Renal cortical epithelial cell (primary cell): ENCODE data around the gene TMPRSS9. TPM values are rescaled to one million over a fixed set of nuclear protein-coding genes. Genes with fewer than 3 reads are reported as not detected.
"Not testable (repeated sequence)": the region's sequence is repeated elsewhere in the genome, so short reads cannot be mapped to it uniquely, and the experiment has no call there.

Experiments used
- DNase-seq: peaks from one replicate; pipeline ENCODE4 v3.0.0-alpha.2; 2011; ENCODE audit warnings: low read depth
- total RNA-seq: library from RNA; depleted of rRNA; stranded (reverse); fragments of >200 nt; gene quantifications from 2 replicates; pipeline ENCODE4 v1.2.3, GENCODE V29; 2014

Gene TMPRSS9
- total RNA-seq, 1 donor from 2014 or later = 0.05 TPM

DNA sequence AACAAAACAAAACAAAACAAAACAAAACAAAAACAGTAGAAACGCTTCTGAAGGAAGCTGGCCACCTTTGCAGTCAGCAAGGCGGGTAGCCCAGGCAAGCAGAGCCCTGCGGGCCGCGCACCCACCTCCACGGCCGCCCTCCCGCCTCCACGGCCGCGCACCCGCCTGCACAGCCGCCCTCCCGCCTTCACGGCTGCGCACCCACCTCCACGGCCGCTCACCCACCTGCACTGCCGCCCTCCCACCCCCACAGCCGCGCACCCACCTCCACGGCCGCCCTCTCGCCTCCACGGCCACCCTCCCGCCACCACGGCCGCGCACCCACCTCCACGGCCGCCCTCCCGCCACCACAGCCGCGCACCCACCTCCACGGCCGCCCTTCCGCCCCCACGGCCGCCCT lies 76.3 kb downstream of the TMPRSS9 start:
- DNase-seq = no peak

DNA sequence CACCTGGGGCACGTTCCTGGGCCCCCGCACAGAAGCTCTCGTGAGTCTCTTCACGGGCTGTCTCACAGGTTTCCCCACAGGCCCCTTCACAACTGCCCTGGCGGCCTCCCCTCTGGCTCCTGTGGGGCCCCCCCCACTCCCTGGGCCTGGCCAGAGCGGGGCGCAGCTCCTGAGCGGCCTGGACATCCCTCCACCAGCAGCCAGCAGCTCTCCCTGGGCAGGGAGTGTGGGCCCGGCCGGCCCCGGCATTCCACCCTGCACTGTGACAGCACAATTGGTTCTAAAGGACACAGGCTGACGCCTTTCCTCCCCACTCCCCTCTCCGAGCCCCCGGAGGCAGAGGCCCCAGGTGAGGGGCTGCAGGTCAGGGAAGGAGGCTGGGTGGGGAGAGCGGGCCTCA lies 76.9 kb downstream of the TMPRSS9 start:
- no peak for DNase-seq

DNA sequence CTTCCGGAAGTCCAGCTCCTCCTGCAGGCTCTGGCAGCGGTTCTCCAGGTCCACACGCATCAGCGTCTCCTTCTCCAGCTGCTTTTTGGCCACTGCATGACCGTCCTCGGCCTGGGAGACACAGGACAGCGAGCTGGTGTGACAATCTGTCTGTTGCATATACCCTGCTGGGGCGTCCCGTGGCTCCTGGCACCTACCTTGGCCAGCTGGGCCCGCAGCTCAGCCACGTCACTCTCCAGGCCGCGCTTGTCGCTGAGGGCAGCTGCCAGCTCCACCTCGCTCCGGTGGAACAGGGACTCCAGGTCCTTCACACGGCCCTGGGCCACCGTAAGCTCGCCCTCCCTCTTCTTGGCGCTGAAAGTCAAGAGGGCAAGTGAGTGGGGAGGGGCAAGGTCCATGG lies 78.1 kb downstream of the TMPRSS9 start:
- DNase-seq = no peak

DNA sequence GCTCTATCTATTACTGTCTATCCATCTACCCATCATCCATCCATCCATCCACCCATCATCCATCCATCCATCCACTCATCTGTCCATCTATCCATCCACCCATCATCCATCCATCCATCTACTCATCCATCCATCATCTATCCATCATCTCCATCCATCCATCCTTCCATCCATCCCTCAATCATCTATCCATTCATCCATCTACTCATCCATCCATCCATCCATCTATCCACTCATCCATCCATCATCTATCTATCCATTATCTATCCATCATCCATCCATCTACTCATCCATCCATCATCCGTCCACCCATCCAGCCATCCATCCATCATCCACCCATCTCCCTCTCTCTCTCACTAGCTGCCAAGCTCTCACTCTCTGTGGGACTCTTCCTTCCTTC lies 80.5 kb downstream of the TMPRSS9 start:
- DNase-seq = no peak

DNA sequence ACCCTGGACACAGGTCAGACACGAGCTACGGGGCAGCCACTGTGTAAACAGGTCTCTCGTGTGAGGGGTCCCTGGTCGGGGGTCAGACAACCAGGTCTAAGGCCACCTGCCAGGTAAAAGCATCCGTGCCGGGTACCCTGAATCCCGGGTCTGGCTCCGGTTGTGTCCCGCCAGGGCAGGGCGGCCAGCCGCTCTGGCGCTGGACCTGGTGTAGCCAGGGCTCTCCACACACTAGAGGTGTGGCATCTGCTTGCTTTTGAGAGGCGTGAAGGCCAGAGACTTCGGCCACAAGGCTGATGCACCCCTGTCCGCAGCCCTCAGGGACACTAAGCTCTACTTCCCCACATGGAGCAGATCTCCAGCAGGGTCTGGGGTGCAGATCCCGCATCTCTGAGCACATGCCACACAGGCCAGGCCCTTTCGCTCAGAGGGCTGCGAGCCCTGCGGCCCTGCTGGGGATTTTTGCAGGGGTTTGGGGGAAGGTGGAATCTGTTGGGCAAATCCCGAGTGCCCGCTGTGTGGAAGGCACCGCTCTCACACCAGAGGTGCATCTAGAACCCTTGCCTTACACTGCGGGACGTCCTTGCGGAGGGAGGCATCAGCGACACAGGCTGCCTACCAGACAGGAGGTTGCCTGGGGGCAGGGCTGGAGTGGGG lies 81.2 kb downstream of the TMPRSS9 start:
- DNase-seq = no peak

DNA sequence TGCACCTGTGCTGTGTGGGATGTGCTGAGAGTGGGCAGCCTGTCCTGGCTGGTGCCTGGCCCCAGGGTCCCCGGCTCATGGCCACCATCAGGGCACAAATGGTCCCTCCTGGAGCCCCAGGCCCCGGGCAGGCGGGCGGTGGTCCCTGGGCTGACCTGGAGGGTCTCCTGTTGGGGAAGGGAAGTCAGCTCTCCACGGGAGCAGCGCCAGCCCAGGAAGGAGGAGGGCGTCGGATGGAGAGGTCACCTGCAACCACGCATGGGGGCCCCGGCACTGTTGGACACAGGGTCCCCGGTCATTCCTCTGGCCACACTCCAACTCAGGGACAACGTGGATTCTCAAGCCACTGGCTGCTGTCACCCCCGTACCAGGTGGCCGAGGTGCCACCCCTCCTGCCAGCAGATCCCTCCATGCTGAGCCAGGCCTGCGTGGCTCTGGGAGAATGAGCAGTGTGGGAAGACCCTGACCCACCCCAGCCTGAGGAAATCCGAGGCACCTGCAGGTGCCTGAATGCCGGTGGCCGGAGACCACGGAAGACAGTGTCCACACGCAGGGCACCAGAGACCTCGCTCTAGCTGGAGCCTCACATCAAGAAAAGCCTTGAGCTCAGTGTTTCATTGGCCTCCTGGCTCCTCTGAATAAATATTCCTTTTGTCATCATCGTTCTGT lies 83.2 kb downstream of the TMPRSS9 start:
- no peak for DNase-seq

DNA sequence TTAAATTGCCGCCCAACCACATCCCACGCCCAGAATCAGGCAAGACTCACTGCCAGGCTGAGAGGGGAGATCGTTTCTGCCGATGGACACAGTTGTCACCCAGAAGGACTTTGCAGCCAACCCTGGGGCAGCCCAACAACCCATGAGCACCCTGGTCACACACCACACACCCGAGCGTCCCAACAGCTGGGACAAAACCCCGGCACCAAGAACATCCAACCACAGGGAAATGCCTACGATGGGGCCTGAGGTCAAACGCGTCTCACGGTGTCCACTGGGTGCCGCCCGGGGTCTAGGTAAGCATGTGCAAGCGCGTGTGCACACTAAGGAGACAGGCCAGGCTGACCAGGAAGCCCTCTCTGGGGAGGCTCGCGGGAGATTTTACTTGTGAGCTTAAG lies 83.7 kb downstream of the TMPRSS9 start:
- no peak for DNase-seq

DNA sequence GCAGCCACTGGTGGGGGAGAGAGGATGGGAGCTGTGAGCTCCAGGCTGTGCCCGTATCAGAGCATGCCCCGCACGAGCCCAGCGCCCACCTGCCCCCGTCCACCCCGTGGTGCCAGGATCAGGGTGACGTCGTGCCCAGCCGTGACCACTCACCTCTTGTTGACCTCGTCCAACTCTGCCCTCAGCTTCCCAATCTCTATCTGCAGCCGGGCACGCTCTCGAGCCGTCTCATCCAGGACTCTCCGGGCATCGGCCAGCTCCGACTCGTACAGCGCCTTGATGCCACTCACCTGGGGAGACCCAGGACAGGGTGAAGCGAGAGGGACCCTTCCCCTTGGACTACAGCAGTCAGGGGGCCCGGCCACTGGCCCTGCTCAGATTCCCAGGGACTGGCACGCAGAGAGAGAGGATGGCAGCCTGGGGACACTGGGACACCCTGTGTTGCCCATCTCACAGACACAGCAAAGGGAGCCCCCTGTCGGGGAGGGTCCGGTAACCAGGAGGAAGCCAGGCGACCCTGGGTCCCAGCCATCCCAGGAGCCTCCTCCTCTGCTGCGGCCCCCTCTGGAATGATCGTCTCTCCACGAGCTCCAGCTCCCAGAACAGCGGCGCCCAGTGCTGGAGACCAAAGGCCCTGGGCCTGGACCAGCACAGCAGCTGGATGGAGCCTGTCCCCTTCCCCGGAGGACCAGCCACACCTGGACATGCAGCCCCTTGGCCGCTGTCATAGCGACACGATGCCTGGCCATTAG lies 84.4 kb downstream of the TMPRSS9 start:
- DNase-seq = no peak

DNA sequence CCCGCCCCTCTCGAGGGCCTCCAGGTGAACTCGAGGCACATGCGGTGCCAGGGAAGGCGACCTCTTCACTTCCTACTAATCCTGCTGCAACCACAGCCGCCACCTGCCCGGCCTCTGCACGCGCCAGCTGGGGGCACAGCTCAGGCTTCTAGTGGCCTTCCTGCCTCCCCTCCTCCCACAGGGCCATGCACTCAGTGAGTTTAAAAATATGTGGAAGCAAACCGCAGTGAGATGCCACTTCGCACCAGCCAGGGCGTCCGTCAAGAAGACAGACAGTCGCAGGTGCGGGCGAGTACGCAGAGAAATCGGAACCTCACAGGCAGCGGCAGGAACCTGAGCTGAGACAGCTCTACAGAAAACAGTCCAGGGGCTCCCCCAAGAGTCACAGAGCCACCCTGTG lies 86.3 kb downstream of the TMPRSS9 start:
- DNase-seq = no peak

DNA sequence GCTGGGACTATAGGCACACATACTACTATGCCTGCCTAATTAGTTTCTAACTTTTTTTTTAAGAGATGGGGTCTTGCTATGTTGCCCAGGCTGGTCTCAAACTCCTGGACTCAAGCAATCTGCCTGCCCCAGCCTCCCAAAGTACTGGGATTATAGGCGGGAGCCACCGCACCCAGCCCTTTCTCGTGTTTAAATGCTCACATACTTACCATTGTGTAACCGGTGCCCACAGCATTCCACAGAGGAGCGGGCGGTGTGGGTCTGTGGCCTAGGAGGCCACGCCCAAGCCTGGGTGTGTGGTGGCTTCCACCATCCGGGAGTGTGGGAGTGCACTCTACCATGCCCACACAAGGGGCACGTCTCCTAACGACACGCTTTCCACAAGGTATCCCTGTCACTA lies 89.0 kb downstream of the TMPRSS9 start:
- no peak for DNase-seq

DNA sequence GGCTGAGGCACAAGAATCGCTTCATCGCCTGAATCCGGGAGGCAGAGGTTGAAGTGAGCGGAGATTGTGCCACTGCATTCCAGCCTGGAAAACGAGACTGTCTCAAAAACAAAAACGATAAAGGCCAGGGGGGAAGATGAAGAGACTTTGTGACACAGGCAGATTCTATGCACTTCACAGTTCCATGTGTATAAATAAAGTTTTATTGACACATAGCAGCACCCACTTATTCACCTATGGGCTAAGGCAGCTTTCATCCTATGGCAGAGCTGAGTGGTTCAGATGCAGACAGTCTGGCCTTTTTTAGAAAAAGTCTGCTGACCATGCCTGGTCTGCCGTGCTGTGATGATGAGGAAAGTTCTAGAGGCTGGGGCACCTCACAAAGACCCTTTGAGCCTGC lies 91.1 kb downstream of the TMPRSS9 start:
- no peak for DNase-seq

DNA sequence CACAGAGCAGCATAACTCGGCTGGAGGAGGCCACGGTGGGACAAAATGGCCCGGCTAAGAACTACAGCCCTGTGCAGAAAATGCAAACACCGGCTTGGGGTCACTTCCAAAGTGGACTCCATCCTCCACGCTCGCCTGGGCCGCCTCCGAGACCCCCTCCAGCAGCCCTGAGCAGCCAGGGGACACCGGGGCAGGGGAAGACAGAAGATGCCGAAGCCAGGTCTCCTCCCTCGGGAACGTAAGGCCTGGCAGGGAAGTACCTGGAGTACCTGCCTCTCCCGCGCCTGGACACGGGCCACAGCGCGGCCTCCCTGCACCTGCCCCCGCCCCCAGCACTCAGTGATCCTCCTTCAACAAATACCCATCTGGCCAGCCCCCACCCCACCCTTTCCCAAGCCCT lies 91.7 kb downstream of the TMPRSS9 start:
- no peak for DNase-seq

DNA sequence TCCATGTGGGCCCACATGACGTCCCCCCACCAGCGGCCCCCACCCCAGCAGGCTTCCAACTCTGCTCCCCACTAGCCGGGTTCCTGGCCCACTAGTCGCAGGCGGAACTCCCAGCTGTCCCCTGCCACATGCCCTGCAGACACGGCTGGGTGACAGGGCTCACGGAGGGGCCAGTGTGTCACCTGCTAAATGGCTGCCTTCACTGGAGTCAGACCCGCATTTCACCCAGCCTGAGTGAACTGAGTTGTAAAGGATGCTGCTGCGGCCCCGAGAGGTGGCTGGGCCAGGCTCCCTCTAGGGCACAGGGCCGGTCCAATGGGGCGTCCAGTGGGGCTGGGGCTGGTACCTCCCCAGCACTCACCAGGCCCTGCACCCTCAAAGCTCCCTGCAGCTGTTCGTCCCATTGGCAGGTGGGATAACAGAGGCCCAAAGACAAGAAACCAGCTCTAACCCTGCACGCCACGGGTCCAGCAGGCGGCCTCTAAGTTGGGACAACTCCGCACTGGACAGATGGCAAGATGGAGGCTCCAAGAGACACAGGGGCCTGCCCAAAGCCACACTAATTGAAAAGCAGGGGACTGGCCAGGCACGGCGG lies 93.5 kb downstream of the TMPRSS9 start:
- no peak for DNase-seq

DNA sequence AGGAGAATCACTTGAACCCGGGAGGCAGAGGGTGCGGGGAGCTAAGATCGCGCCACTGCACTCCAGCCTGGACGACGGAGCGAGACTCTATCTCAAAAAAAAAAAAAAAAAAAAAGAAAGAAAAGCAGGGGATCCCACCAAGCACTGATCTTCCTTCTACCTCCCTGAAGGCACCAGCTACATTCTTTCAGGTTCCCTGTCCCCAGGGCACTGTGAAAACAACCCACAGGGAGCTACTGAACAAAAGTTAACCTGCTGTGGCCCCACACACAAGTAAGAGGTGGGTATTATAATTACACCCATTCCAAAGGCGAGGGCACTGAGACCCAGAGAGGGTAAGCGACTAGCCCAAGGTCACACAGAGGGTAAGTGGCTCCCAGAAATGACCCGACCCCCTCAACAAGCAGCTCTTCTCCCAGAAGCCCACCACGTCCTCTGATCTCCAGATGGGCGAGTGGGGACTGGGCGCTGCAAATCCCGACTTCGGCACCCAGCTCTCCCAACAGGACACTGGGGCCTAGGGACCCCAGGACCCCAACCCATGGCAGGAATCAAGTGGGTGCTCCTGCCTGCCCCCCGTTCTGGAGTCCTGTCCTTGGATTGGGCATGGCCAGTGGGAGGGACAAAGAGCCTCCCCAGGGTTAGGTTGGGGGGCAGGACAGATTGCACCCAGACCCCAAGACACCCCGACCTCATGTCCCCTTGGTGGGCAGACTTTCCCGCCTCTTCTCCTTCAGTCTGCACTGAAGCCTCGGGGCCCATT lies 94.3 kb downstream of the TMPRSS9 start:
- no peak for DNase-seq

DNA sequence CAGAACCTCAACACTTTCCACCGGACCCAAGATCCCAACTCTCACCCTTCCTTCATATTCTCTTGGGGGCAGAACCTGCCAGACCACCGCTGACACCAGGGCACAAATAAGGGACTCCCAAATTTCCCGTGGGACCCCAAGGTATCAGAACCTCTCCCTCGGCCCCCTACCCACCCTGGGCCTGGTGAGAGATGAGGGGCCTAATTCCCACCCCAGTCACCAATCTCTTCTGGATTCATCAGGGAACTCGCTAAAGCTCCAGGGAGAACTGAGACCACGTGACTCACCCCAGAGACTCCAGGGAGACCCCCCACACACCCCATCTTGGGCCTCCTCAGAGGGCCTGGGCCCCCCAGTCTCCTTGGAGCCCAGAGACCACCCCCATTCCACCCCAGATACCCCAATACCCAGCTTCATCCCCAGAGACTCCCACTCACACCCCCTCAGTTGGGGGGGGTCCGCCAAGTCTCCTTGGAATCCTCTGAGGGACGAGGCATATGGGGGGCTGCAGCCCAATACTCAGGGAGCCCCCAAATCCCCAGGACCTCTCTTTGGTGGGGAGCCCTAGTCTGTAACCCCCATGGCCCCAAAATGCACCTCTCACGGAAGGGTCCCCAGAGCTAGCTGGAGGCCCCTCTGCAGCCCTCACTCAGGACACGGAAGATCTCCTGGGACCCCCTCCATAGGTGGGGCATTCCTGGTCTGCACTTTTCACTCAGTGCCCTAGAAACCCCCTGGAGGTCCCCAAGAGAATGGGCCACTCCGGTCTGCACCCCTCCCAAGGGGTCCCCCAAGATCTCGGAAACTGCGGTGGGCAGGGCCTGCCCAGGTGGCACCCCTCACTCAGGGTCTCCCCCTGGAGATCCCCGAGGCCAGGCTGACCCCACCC lies 95.1 kb downstream of the TMPRSS9 start:
- DNase-seq = no peak

DNA sequence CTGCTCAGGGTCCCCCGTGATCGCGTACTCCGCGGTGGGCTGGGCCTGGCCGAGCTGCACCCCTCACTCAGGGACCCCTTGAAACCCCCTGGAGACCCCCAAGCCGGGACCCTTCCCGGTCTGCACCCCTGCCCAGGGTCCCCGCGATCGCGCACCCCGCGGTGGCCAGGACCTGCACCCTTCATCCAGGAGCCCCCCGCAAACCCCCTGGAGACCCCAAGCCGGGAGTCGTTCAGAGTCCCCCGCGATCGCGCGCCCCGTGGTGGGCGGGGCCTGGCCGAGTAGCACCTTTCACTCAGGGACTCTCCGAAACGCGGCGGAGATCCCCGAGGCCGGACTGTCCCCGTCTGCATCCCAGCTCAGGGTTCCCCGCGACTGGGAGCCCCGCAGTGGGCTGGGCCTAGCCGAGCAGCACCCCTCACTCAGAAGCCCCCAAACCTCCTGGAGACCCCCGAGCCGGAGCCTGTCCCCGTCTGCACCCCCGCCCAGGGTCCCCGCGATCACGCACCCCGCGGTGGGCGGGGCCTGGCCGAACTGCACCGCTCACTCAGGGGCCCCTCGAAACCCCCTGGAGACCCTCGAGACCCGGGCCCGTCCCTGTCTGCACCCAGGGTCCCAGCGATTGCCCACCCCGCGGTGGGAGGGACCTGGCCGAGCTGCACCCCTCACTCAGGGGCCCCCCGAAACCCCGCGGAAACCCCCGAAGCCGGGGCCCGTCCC lies 95.9 kb downstream of the TMPRSS9 start:
- DNase-seq = no peak

DNA sequence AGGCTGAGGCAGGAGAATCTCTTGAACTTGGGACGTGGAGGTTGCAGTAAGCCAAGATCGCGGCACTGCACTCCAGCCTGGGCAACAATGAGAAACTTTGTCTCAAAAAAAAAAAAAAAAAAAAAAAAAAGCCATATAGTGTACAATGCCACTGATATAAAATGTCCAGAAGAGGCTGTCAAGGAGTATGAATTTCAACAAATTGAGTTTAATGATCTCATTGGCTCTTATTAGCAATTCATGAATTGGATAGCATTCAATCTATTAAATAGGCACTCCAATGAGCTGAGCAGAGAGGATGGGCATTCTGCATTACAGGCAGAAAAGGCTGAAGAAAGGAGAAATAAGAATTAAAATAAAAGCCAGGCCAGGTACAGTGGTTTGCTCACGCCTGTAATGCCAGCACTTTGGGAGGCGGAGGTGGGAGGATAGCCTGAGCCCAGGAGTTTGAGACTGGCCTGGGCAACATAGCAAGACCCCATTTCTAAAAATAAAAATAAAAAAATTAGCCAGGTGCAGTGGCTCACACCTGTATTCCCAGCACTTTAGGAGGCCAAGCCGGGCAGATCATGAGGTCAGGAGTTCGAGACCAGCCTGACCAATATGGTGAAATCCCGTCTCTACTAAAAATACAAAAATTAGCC lies 97.5 kb downstream of the TMPRSS9 start:
- DNase-seq = no peak

DNA sequence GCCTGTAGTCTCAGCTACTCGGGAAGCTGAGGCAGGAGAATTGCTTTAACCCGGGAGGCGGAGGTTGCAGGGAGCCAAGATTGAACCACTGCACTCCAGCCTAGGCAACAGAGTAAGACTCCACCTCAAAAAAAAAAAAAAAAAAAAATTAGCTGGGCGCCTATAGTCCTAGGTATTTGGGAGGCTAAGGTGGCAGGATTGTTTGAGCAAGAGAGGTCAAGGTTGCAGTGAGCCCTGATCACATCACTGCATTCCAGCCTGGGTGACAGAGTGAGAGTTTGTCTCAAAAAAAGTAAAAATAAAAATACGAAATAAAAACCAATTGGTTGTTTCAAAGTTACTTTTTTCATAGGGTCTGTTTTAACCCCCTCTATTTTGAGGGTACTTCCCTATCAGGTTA lies 98.0 kb downstream of the TMPRSS9 start:
- no peak for DNase-seq

DNA sequence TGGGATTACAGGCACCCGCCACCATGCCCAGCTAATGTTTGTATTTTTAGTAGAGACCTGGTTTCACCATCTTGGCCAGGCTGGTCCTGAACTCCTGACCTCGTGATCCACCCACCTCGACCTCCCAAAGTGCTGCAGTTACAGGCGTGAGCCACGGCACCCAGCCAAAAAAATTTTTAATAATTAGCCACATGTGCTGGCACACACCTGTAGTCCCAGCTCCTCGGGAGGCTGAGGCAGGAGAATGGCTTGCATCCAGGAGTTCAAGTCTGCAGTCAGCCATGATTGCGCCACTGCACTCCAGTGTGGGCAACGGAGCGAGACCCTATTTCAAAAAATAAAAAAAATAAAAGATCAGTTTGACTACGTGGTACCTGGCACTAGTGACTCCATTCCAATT lies 98.7 kb downstream of the TMPRSS9 start:
- not testable (repeated sequence) for DNase-seq

DNA sequence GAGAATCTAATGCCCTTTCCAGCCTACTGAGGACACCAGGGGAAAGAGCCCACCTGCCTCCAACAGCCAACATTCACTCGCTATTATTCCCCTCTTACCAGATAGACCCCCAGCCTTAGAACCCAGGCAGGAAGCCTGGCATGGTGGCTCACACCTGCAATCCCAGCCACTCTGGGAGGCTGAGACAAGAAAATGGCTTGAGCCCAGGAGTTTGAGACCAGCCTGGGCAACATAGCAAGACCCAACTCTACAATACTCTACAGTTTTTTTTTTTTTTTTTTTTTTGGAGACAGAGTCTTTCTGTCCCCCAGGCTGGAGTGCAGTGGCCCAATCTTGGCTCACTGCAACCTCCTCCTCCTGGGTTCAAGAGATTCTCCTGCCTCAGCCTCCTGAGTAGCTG lies 100.2 kb downstream of the TMPRSS9 start:
- DNase-seq = no peak
